IMR-90 (cell line): ENCODE measurements around the gene ROBO3. TPM values are rescaled to one million over a fixed set of nuclear protein-coding genes. Genes with fewer than 3 reads are reported as not detected.

Experiments
- ATAC-seq: fragments of 200-7000 bp; cut with Tn5 transposase; 2 replicates; pipeline ENCODE4 v1.9.1; 2020; ENCODE audit warnings: low read depth, mild to moderate bottlenecking, moderate library complexity
- BruUV-seq: library from RNA; stranded (reverse); fragments of 400-500 nt; replicated peaks from 2 replicates; lab custom pipeline; 2021; lab: Mats Ljungman, UMichigan
- CTCF ChIA-PET: fragments of 300-600 bp; formaldehyde crosslinking; extraction: SDS; loops from one replicate; lab custom pipeline; 2021; ENCODE audit warnings: antibody characterized with exemption; lab: Yijun Ruan, JAX
- POLR2A ChIA-PET: fragments of 300-600 bp; sonication (Branson Sonifier 250); formaldehyde crosslinking; loops from one replicate; lab custom pipeline; 2022; ENCODE audit warnings: antibody characterized with exemption; ENCODE audit not compliant: unreplicated experiment; lab: Charles Lee
- DNase-seq: peaks from one replicate; pipeline ENCODE4 v3.0.0; 2013
- H2AFZ ChIP-seq: replicated peaks from 2 replicates; pipeline ENCODE3; 2013; ENCODE audit warnings: low read length, mild to moderate bottlenecking; ENCODE audit not compliant: poor library complexity
- H2AK5ac ChIP-seq: 2 replicates; pipeline ENCODE4 v1.6.1; 2013; ENCODE audit warnings: low read depth, low read length, inconsistent platforms
- H2AK9ac ChIP-seq: replicated peaks from 2 replicates; pipeline ENCODE3; 2013; ENCODE audit warnings: mild to moderate bottlenecking, low read depth, low read length, moderate library complexity; ENCODE audit not compliant: poor library complexity
- H2BK120ac ChIP-seq: 2 replicates; pipeline ENCODE4 v1.6.1; 2013; ENCODE audit warnings: low read depth, low read length, inconsistent platforms
- H2BK15ac ChIP-seq: 3 replicates; pipeline ENCODE4 v1.6.1; 2013; ENCODE audit warnings: low read depth, low read length, inconsistent platforms
- H2BK20ac ChIP-seq: 2 replicates; pipeline ENCODE4 v1.6.1; 2013; ENCODE audit warnings: low read depth, mild to moderate bottlenecking, inconsistent platforms, low read length, moderate library complexity
- H2BK5ac ChIP-seq: 2 replicates; pipeline ENCODE4 v1.6.1; 2013; ENCODE audit warnings: mild to moderate bottlenecking, low read depth, low read length, inconsistent platforms; ENCODE audit not compliant: poor library complexity, severe bottlenecking
- H3K14ac ChIP-seq: replicated peaks from 2 replicates; pipeline ENCODE4 v1.6.1; 2013; ENCODE audit warnings: low read depth, low read length, inconsistent platforms
- H3K18ac ChIP-seq: 2 replicates; pipeline ENCODE4 v1.6.1; 2013; ENCODE audit warnings: low read depth, low read length, control low read depth
- H3K23ac ChIP-seq: 2 replicates; pipeline ENCODE4 v1.6.1; 2013; ENCODE audit warnings: low read depth, low read length, inconsistent platforms
- H3K27ac ChIP-seq: 2 replicates; pipeline ENCODE4 v1.5.1; 2013; ENCODE audit warnings: mild to moderate bottlenecking, control low read depth, low read length; ENCODE audit not compliant: insufficient read depth
- H3K27me3 ChIP-seq: 2 replicates; pipeline ENCODE4 v1.6.1; 2013; ENCODE audit warnings: low read length; ENCODE audit not compliant: control insufficient read depth, insufficient read depth
- H3K36me3 ChIP-seq: 2 replicates; pipeline ENCODE4 v1.6.1; 2013; ENCODE audit warnings: low read length, mixed read lengths; ENCODE audit not compliant: control insufficient read depth, insufficient read depth
- H3K4ac ChIP-seq: 2 replicates; pipeline ENCODE4 v1.6.1; 2013; ENCODE audit warnings: low read depth, low read length, inconsistent platforms
- H3K4me1 ChIP-seq: 2 replicates; pipeline ENCODE4 v1.6.1; 2013; ENCODE audit warnings: low read length, mixed read lengths; ENCODE audit not compliant: control insufficient read depth, insufficient read depth
- H3K4me2 ChIP-seq: 2 replicates; pipeline ENCODE4 v1.6.1; 2013; ENCODE audit warnings: low read depth, mild to moderate bottlenecking, control low read depth, low read length, moderate library complexity
- H3K4me3 ChIP-seq: 2 replicates; pipeline ENCODE4 v1.5.1; 2013; ENCODE audit warnings: low read depth, mild to moderate bottlenecking, control low read depth, low read length, moderate library complexity; ENCODE audit not compliant: insufficient read depth
- H3K56ac ChIP-seq: 2 replicates; pipeline ENCODE4 v1.6.1; 2013; ENCODE audit warnings: low read length, inconsistent platforms; ENCODE audit not compliant: insufficient read depth; ENCODE audit errors: extremely low read depth
- H3K79me1 ChIP-seq, 2 experiments: 2 replicates each; pipeline ENCODE4 v1.6.1; 2013; ENCODE audit warnings: low read length in 2 of 2, inconsistent platforms in 1 of 2, low read depth in 1 of 2
- H3K9ac ChIP-seq: 2 replicates; pipeline ENCODE4 v1.6.1; 2013; ENCODE audit warnings: low read depth, low read length, control low read depth
- H3K9me1 ChIP-seq: 2 replicates; pipeline ENCODE4 v1.6.1; 2013; ENCODE audit warnings: low read length, inconsistent platforms; ENCODE audit not compliant: insufficient read depth
- H3K9me3 ChIP-seq: 2 replicates; pipeline ENCODE4 v1.6.1; 2013; ENCODE audit warnings: low read length; ENCODE audit not compliant: control insufficient read depth, insufficient read depth
- H4K20me1 ChIP-seq: 2 replicates; pipeline ENCODE4 v1.6.1; 2013; ENCODE audit warnings: low read length, inconsistent platforms; ENCODE audit not compliant: insufficient read depth
- H4K5ac ChIP-seq: 2 replicates; pipeline ENCODE4 v1.6.1; 2013; ENCODE audit warnings: mild to moderate bottlenecking, low read depth, low read length, control low read depth
- H4K8ac ChIP-seq, 2 experiments: 2 replicates each; pipeline ENCODE4 v1.6.1; 2013; ENCODE audit warnings: low read depth in 2 of 2, low read length in 2 of 2, control low read depth in 1 of 2, inconsistent platforms in 1 of 2
- H4K91ac ChIP-seq: 2 replicates; pipeline ENCODE4 v1.6.1; 2013; ENCODE audit warnings: low read depth, low read length, inconsistent platforms; ENCODE audit not compliant: insufficient read depth
- BHLHE40 ChIP-seq: fragments of 150-350 bp; IDR thresholded peaks from 2 replicates; pipeline ENCODE4 v1.6.1; 2016; ENCODE audit warnings: mild to moderate bottlenecking, low read depth, low read length
- CEBPB ChIP-seq: IDR thresholded peaks from 2 replicates; pipeline ENCODE4 v1.6.1; 2012; ENCODE audit warnings: low read depth, low read length, improper control_type of control experiment
- CTCF ChIP-seq: conservative IDR thresholded peaks from 2 replicates; pipeline ENCODE4 v1.5.1; 2012; ENCODE audit warnings: mild to moderate bottlenecking, low read depth, low read length, improper control_type of control experiment
- FOS ChIP-seq: fragments of 150-350 bp; IDR thresholded peaks from 2 replicates; pipeline ENCODE4 v1.6.1; 2016; ENCODE audit warnings: low read depth, low read length
- MAFK ChIP-seq: IDR thresholded peaks from 2 replicates; pipeline ENCODE4 v1.6.1; 2012; ENCODE audit warnings: low read depth, low read length, improper control_type of control experiment
- MAZ ChIP-seq: IDR thresholded peaks from 2 replicates; pipeline ENCODE4 v1.6.1; 2012; ENCODE audit warnings: low read depth, mild to moderate bottlenecking, low read length, improper control_type of control experiment, moderate library complexity, borderline replicate concordance
- NFE2L2 ChIP-seq: fragments of 150-350 bp; IDR thresholded peaks from 2 replicates; pipeline ENCODE4 v1.6.1; 2016; ENCODE audit warnings: low read depth, mild to moderate bottlenecking, low read length
- POLR2A ChIP-seq: IDR thresholded peaks from 2 replicates; pipeline ENCODE4 v1.6.1; 2012; ENCODE audit warnings: mild to moderate bottlenecking, low read depth, low read length
- RAD21 ChIP-seq: IDR thresholded peaks from 2 replicates; pipeline ENCODE4 v1.6.1; 2012; ENCODE audit warnings: low read length, improper control_type of control experiment
- SMC3 ChIP-seq: fragments of 150-350 bp; IDR thresholded peaks from 2 replicates; pipeline ENCODE4 v1.6.1; 2016; ENCODE audit warnings: low read depth, mild to moderate bottlenecking, antibody characterized with exemption, low read length, moderate library complexity
- USF2 ChIP-seq: fragments of 150-350 bp; IDR thresholded peaks from 2 replicates; pipeline ENCODE4 v1.6.1; 2017; ENCODE audit warnings: mild to moderate bottlenecking, antibody characterized with exemption, low read length, low read depth
- WGBS, 2 experiments: methylation state at CpG; one replicate each; pipeline versions ENCODE4 v1.1.5 to v1.1.7; 2013; ENCODE audit warnings: missing lambda C conversion rate in 2 of 2; ENCODE audit not compliant: insufficient read length in 1 of 2; ENCODE audit errors: extremely low coverage in 2 of 2; 5-methylcytosine and 5-hydroxymethylcytosine counted together
- dilution Hi-C: fragments of 300-500 bp; cut with HindIII; formaldehyde crosslinking; loops from one replicate; pipeline ENCODE4 v1.14.3; 2018; ENCODE audit warnings: low sequenced_read_pairs; ENCODE audit not compliant: unreplicated experiment
- in situ Hi-C: fragments of 300-500 bp; cut with MboI; formaldehyde crosslinking; loops from 3 replicates; pipeline ENCODE4 v1.14.3; 2019; ENCODE audit warnings: low sequenced_read_pairs, inconsistent platforms, mixed read lengths
- intact Hi-C: fragments of 100-400 bp; cut with micrococcal nuclease; formaldehyde crosslinking; loops from 2 replicates; pipeline ENCODE4 v1.10.0; 2022
- polyA plus RNA-seq, 3 experiments: library from polyadenylated mRNA; depleted of rRNA; stranded (reverse); fragments of >200 nt; gene quantifications; 2 replicates each; pipeline ENCODE4 v1.2.3, GENCODE V29; 2012; ENCODE audit warnings: low replicate concordance in 1 of 3
- total RNA-seq: library from RNA; depleted of rRNA; stranded (reverse); fragments of >200 nt; gene quantifications from 2 replicates; pipeline ENCODE4 v1.2.3, GENCODE V29; 2012

Gene ROBO3
- total and polyA plus RNA-seq, 2 of the 4 experiments (the other 2 are of a cell fraction), result 12.0 to 54.1 TPM

- in situ Hi-C loops (loop anchor here (5.0 kb wide), 1 partner anchor 76 kb away; the partner anchor contains the start of gene CCDC15), intact Hi-C loops (loop anchor here (1.0 to 10.0 kb wide), 4 partner anchors 45 to 529 kb away; partner anchors contain the start of gene CCDC15), dilution Hi-C loops (no loop called here)
- H3K36me3 ChIP-seq, result no peaks in the 10 kb centered on the region
- peak overlapping the region; percentile 98 for H3K4ac ChIP-seq
- peak overlapping the region; percentile 98; the same call in 2 of the 3 replicates for H2BK15ac ChIP-seq
- H2BK5ac ChIP-seq, result peak overlapping the region; percentile 79
- peak overlapping the region; percentile 65; the same call in 1 of the 2 replicates for H3K18ac ChIP-seq
- H4K8ac ChIP-seq, result peak overlapping the region; percentile 80 to 93; a peak in 3 of 4 replicates
- peak overlapping the region; percentile 97 for H2BK120ac ChIP-seq
- no TSS peak for BruUV-seq
- H3K4me2 ChIP-seq, result peak overlapping the region; percentile 65
- H3K23ac ChIP-seq, result peak overlapping the region; percentile 77; the same call in 1 of the 2 replicates
- H3K9me1 ChIP-seq, result no peaks in the 10 kb centered on the region; the same call in 1 of the 2 replicates
- DNase-seq (peak; percentile 96), ATAC-seq (peak; percentile 96)
- peak overlapping the region; percentile 83 for H3K27ac ChIP-seq
- H2AK5ac ChIP-seq, result peak overlapping the region; percentile 63; the same call in 1 of the 2 replicates
- H3K4me1 ChIP-seq, result peaks cover 3% of the 10 kb centered on the region
- H2AFZ ChIP-seq, result peak overlapping the region; percentile 99
- peaks cover 6 to 21% of the 10 kb centered on the region in 2 experiments; a peak in 3 of 4 replicates for H3K79me1 ChIP-seq
- H3K14ac ChIP-seq, result peak overlapping the region; percentile 96
- H3K9ac ChIP-seq, result peak overlapping the region; percentile 68
- 0% methylated on average over 6 of the region's 69 CpGs; no CpG with 5 or more reads in 1 of the 2 experiments for WGBS, 2 experiments
- H2BK20ac ChIP-seq, result peak overlapping the region; percentile 85
- ChIA-PET POLR2A (interaction anchor here (0.6 to 1.0 kb wide), 3 partner anchors 9 to 79 kb away, joined by 3 to 6 read pairs (median 3); partner anchors contain the start of gene CCDC15), CTCF (interaction anchor here (0.6 to 1.5 kb wide), 17 partner anchors 10 to 576 kb away, joined by 3 to 19 read pairs (median 4); partner anchors contain the start of genes CCDC15 and ROBO3)
- peaks cover 23% of the 10 kb centered on the region for H3K27me3 ChIP-seq
- TF ChIP-seq POLR2A, result peak; percentile 85
- TF ChIP-seq MAZ, result peak; percentile 35; the same call in 1 of the 2 replicates
- peak; percentile 57 for TF ChIP-seq RAD21
- peak; percentile 25; the same call in 1 of the 2 replicates for TF ChIP-seq USF2
- TF ChIP-seq NFE2L2, result no peak
- no peak for TF ChIP-seq CEBPB
- TF ChIP-seq SMC3, result peak; percentile 63
- no peak for TF ChIP-seq FOS
- no peak for TF ChIP-seq MAFK
- no peak for TF ChIP-seq BHLHE40
- peak; percentile 80 for TF ChIP-seq CTCF
- H3K56ac ChIP-seq, result peak overlapping the region; percentile 82
- peak overlapping the region; percentile 58 for H3K4me3 ChIP-seq
- H4K5ac ChIP-seq, result peak overlapping the region; percentile 40; the same call in 1 of the 2 replicates
- H4K91ac ChIP-seq, result peak overlapping the region; percentile 92
- peak overlapping the region; percentile 95 for H2AK9ac ChIP-seq
- H3K9me3 ChIP-seq, result no peaks in the 10 kb centered on the region
- H4K20me1 ChIP-seq, result no peaks in the 10 kb centered on the region
These were observed 10.9 kb downstream of the ROBO3 start for GRCh38 chr11:124875943-124876817.
